Right cardiac atrium (tissue), 5 donors: ENCODE measurements around the gene EARS2. TPM values are rescaled to one million over a fixed set of nuclear protein-coding genes. Genes with fewer than 3 reads are reported as not detected.
"Not testable (repeated sequence)": the region's sequence is repeated elsewhere in the genome, so short reads cannot be mapped to it uniquely, and the experiment has no call there.

Experiments used
- ATAC-seq, 2 donors: fragments of 200-7000 bp; cut with Tn5 transposase; one replicate each; pipeline versions ENCODE4 v1.8.0 to v1.9.1; 2020; ENCODE audit warnings: moderate library complexity in 2 of 2, mild to moderate bottlenecking in 1 of 2
- DNase-seq, 3 donors: peaks; one replicate each; pipeline ENCODE4 v3.0.0-alpha.2; 2020
- H3K27ac ChIP-seq: one replicate; pipeline ENCODE4 v1.5.1; 2013; ENCODE audit warnings: mild to moderate bottlenecking, low read length, control low read depth, moderate library complexity
- H3K27me3 ChIP-seq: one replicate; pipeline ENCODE4 v1.6.1; 2013; ENCODE audit not compliant: control insufficient read depth, insufficient read depth
- H3K4me1 ChIP-seq: one replicate; pipeline ENCODE4 v1.6.1; 2013; ENCODE audit warnings: low read length; ENCODE audit not compliant: control insufficient read depth, insufficient read depth
- H3K4me3 ChIP-seq: one replicate; pipeline ENCODE4 v1.5.1; 2013; ENCODE audit warnings: low read length, control low read depth
- H3K9me3 ChIP-seq: one replicate; pipeline ENCODE4 v1.6.1; 2013; ENCODE audit warnings: low read length; ENCODE audit not compliant: control insufficient read depth
- WGBS: extraction: QIAGEN DNeasy Blood & Tissue Kit; methylation state at CpG from one replicate; pipeline ENCODE4 v1.1.7; 2013; 5-methylcytosine and 5-hydroxymethylcytosine counted together
- intact Hi-C, 4 donors: fragments of 100-400 bp; cut with DNase I; formaldehyde crosslinking; loops; one replicate each; pipeline versions ENCODE4 v1.11.0 to v1.14.0; 2022 to 2023
- polyA plus RNA-seq: library from polyadenylated mRNA; stranded (reverse); fragments of 200-250 nt; gene quantifications from one replicate; pipeline ENCODE4 v1.2.3, GENCODE V29; 2013
- total RNA-seq, 4 donors: library from RNA; stranded (reverse); fragmentation: NEBNext Ultra II Directional; extraction: Animal tissue kit (Norgen Biotek cat#: 25700); gene quantifications; one replicate each; pipeline ENCODE4 v1.2.1, GENCODE V29; 2021
- donor health status: healthy with polysubstance abuse.
- donor health status: DM: no; HTN: yes; CAD: no.
- donor health status: DM: no; HTN: no; CAD: no.
- donor health status: DM: no; HTN: yes; CAD: no; lungs with severe emphysema.
- donor health status: DM: yes; HTN: yes; CAD: no.

EARS2 gene
- total and polyA plus RNA-seq, 5 donors, result 11.0 to 18.2 (median 15.9) TPM

GRCh38 chr16:23540817-23541178, 16.4 kb downstream of the EARS2 start:
- H3K27ac ChIP-seq, H3K4me1 ChIP-seq, H3K4me3 ChIP-seq, intact Hi-C loops, DNase-seq, H3K27me3 ChIP-seq, ATAC-seq, H3K9me3 ChIP-seq: not testable (repeated sequence)
- 93% methylated on average over 3 of the region's 3 CpGs for WGBS

DNA sequence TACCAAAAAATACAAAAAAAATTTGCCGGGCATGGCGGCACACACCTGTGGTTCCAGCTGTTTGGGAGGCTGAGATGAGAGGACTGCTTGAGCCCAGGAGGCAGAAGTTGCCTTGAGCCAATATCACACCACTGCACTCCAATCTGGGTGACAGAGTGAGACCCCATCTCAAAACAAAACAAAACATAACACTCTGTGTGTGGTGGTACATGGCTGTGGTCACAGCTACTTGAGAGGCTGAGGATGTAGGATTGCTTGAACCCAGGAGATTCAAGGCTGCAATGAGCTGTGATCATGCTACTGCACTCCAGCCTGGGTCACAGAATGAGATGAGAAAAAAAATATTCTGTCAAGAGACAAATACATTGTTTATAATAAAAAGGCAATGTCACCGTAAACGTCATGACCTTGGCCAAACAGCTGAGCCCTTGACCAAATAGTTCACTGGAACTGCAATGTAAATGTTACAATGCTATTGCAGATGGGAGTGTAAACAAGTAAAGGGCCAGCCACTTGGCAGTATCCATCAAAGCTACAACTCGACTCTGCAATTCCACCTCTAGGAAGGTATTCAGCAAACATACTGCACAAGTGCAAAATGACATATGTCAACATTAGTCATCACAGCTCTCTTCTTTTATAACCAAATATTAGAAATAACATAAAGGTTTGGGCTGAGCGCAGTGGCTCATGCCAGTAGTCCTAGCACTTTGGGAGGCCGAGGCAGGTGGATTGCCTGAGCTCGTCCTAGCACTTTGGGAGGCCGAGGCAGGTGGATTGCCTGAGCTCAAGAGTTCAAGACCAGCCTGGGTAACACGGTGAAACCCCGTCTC, 16.9 kb downstream of the EARS2 start:
- DNase-seq (no peak), ATAC-seq (no peak)
- WGBS, result 95% methylated on average over 11 of the region's 11 CpGs

GRCh38 chr16:23538919-23539278, 18.3 kb downstream of the EARS2 start:
- H3K27me3 ChIP-seq, result no peaks in the 10 kb centered on the region
- intact Hi-C loops, result no loop called here
- WGBS, result 93% methylated on average over 1 of the region's 1 CpG
- no peaks in the 10 kb centered on the region for H3K9me3 ChIP-seq
- H3K4me3 ChIP-seq, result no peak overlapping the region
- DNase-seq (no peak), ATAC-seq (no peak)
- H3K27ac ChIP-seq, result no peak overlapping the region
- H3K4me1 ChIP-seq, result no peaks in the 10 kb centered on the region

More for the DNA sequence above, 16.9 kb downstream of the EARS2 start:
- intact Hi-C loops, result no loop called here
- H3K27ac ChIP-seq, result no peak overlapping the region
- H3K9me3 ChIP-seq, result no peaks in the 10 kb centered on the region
- no peak overlapping the region for H3K4me3 ChIP-seq
- H3K4me1 ChIP-seq, result no peaks in the 10 kb centered on the region
- no peaks in the 10 kb centered on the region for H3K27me3 ChIP-seq

- H3K27me3 ChIP-seq, result no peaks in the 10 kb centered on the region
- no peaks in the 10 kb centered on the region for H3K9me3 ChIP-seq
- DNase-seq, result no peak
- H3K27ac ChIP-seq, result no peak overlapping the region
- 76% methylated on average over 3 of the region's 3 CpGs for WGBS
- intact Hi-C loops, result no loop called here
- H3K4me3 ChIP-seq, result no peak overlapping the region
- H3K4me1 ChIP-seq, result no peaks in the 10 kb centered on the region
- no peak for ATAC-seq
Observed at GRCh38 chr16:23537390-23537789, 19.8 kb downstream of the EARS2 start.

DNA sequence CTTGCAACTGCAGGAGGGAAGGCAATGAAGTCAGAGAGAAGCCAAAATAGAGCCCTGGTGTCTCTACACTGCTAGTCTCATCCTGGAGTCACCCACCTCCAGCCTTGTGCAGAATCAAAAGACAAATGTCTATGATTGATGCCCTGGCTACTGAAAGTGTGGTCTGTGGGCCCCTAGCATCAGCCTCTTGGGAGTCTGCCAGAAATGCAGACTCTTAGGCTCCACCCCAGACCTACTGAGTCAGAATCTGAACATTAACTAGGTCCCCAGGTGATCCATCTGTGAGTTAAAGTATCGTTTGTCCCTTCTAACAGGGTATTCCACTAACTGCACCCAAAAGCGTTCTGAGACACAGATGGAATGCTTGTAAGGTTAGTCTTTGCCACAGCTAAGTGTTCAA, 21.2 kb downstream of the EARS2 start:
- ATAC-seq, result no peak
- H3K4me1 ChIP-seq, result no peaks in the 10 kb centered on the region
- intact Hi-C loops, result no loop called here
- no peak overlapping the region for H3K4me3 ChIP-seq
- 86% methylated on average over 2 of the region's 2 CpGs for WGBS
- no peak overlapping the region for H3K27ac ChIP-seq
- DNase-seq, result no peak
- H3K27me3 ChIP-seq, result no peaks in the 10 kb centered on the region
- H3K9me3 ChIP-seq, result no peaks in the 10 kb centered on the region

DNA sequence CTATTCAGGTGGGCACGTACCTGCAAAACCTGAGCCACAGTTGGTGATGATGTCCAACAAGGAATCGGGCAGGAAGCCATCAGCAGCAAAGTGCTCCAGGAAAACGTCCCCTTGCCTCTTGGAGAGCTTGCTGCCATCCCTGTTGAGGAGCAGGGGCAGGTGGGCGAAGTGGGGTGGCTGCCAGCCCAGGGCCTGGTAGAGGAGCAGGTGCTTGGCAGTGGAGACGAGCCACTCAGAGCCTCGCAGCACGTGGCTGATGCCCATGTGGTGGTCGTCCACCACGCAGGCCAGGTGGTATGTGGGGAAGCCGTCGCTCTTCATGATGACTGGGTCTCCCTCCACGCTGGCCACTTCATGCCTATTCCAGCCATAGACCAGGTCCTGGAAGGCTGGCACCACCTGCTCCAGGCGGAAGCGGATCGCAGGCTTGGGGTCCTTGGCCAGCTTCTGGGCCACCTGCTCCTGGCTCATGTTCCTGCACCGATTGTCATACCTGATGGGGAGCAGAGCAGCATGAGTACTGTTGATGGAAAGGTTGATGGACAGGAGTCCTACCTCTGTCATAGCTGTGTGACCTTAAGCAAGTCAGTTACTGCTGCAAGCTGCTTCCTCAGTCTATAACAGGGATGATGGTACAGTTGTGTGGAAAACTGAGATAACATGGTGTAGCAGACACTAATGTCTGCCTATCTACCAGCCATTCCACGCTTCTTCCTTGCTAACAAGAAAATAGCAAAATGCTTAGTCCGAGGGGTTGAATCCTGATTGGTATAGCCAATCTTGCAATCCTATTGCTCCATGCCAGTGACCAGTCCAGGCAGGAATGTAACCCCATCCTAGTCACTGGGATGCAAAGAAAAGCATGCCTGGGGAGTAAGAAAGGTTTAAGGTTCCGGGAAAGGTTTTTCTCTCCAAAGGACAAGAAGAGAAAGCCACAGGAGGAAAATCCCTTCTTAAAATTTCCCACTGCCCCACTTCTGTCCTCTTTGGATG, 22.0 kb downstream of the EARS2 start:
- no peak overlapping the region for H3K4me3 ChIP-seq
- intact Hi-C loops, result no loop called here
- peak in 1 of 2 donors; percentile 23 for ATAC-seq

GRCh38 chr16:23532448-23532847, 24.7 kb downstream of the EARS2 start:
- Histone ChIP-seq H3K27me3 (no peaks in the 10 kb centered on the region), H3K9me3 (no peaks in the 10 kb centered on the region), H3K4me3 (no peak overlapping the region), H3K4me1 (no peaks in the 10 kb centered on the region), H3K27ac (no peak overlapping the region)
- 100% methylated on average over 1 of the region's 1 CpG for WGBS
- ATAC-seq, result no peak
- intact Hi-C loops, result no loop called here
- DNase-seq, result no peak

More for the DNA sequence above, 22.0 kb downstream of the EARS2 start:
- Histone ChIP-seq H3K27me3 (no peaks in the 10 kb centered on the region), H3K4me1 (no peaks in the 10 kb centered on the region), H3K27ac (no peak overlapping the region), H3K9me3 (no peaks in the 10 kb centered on the region)
- 96% methylated on average over 19 of the region's 19 CpGs for WGBS
- no peak for DNase-seq

GRCh38 chr16:23530062-23530461, 27.1 kb downstream of the EARS2 start:
- Histone ChIP-seq H3K9me3 (no peaks in the 10 kb centered on the region), H3K27ac (no peak overlapping the region), H3K4me3 (no peak overlapping the region), H3K4me1 (no peaks in the 10 kb centered on the region), H3K27me3 (no peaks in the 10 kb centered on the region)
- WGBS, result 91% methylated on average over 5 of the region's 5 CpGs
- intact Hi-C loops, result no loop called here
- DNase-seq (no peak), ATAC-seq (no peak)

DNA sequence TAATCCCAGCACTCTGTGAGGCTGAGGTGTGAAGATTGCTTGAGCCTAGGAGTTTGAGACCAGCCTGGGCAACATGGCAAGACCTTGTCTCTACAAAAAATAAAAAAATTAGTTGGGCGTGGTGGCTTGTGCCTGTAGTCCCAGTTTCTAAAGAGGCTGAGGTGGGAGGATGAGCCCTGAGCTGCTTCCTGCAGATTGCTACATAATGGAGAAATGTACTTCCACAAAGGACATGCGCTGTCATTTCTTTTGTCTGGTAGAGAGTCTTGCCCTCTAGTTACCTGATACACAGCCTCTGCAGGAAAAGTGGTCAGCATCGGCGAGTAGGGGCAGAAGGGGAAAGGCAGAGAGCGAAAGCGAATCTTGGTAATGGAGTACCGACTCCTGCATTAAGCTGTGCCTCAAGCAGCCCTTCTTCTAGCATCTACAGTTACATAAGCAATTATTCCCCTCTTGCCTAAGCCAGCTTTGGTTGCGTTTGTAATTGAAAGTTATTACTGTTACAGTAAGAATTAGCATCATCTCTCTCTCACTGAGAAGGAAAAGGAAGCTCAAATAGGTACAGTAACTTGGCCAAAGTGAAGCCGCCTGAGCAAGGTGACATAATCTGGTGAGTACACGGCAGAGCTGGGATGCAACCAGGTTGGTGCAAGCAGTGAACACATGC, 28.4 kb downstream of the EARS2 start:
- Histone ChIP-seq H3K27me3 (no peaks in the 10 kb centered on the region), H3K9me3 (no peaks in the 10 kb centered on the region), H3K4me3 (no peak overlapping the region), H3K27ac (no peak overlapping the region), H3K4me1 (no peaks in the 10 kb centered on the region)
- WGBS, result 94% methylated on average over 10 of the region's 10 CpGs
- intact Hi-C loops, result no loop called here
- no peak for ATAC-seq
- no peak for DNase-seq

- H3K27ac ChIP-seq, result no peak overlapping the region
- no peak for DNase-seq
- intact Hi-C loops, result no loop called here
- H3K27me3 ChIP-seq, result no peaks in the 10 kb centered on the region
- no peak overlapping the region for H3K4me3 ChIP-seq
- no peak for ATAC-seq
- WGBS, result 91% methylated on average over 11 of the region's 11 CpGs
- H3K9me3 ChIP-seq, result no peaks in the 10 kb centered on the region
- no peaks in the 10 kb centered on the region for H3K4me1 ChIP-seq
Observed at GRCh38 chr16:23527961-23528643, 29.0 kb downstream of the EARS2 start.
